ENCODE results near the gene ZNF467.

- TF ChIP-seq CTCF (IDR thresholded peaks at IDR 0.05; ENCODE audit: borderline replicate concordance, extremely low read depth, low read length, poor library complexity, severe bottlenecking), result no peak
- TF ChIP-seq EZH2 (IDR thresholded peaks at IDR 0.05; ENCODE audit: borderline replicate concordance, low read depth, low read length, severe bottlenecking), result no peak
Observed at GRCh38 chr7:149806726-149807125, 33.3 kb upstream of the ZNF467 start.
